Tibial nerve (tissue), 4 donors: ENCODE results near the gene SFMBT2. TPM values are rescaled to one million over a fixed set of nuclear protein-coding genes. Genes with fewer than 3 reads are reported as not detected.

Source experiments
- DNase-seq, 2 donors: peaks; one replicate each; pipeline ENCODE4 v3.0.0-alpha.2; 2019; ENCODE audit warnings: low spot score in 2 of 2
- H3K27ac ChIP-seq, 4 donors: fragments of 200-600 bp; sonication (generic) in 3 of 4; one replicate each; pipeline ENCODE4 v1.5.1; 2017 to 2019; ENCODE audit warnings: mild to moderate bottlenecking in 1 of 4
- H3K27me3 ChIP-seq, 2 donors: fragments of 200-600 bp; sonication (generic) in 1 of 2; one replicate each; pipeline versions ENCODE4 v1.5.1 to v1.6.0; 2017 to 2019
- H3K36me3 ChIP-seq, 3 donors: fragments of 200-600 bp; sonication (generic); one replicate each; pipeline ENCODE4 v1.5.1; 2018 to 2019
- H3K4me1 ChIP-seq, 4 donors: fragments of 200-600 bp; sonication (generic) in 3 of 4; one replicate each; pipeline ENCODE4 v1.5.1; 2017 to 2019
- H3K4me3 ChIP-seq, 4 donors: fragments of 200-600 bp; sonication (generic) in 3 of 4; one replicate each; pipeline ENCODE4 v1.5.1; 2017 to 2019; ENCODE audit warnings: mild to moderate bottlenecking in 1 of 4, moderate library complexity in 1 of 4
- H3K9me3 ChIP-seq, 4 donors: fragments of 200-600 bp; sonication (generic) in 3 of 4; one replicate each; pipeline ENCODE4 v1.5.1; 2017 to 2019
- EP300 ChIP-seq, 2 donors: sonication (generic); formaldehyde crosslinking; IDR thresholded peaks; one replicate each; pipeline ENCODE4 v1.6.1; 2017; ENCODE audit warnings: antibody characterized with exemption in 2 of 2, mild to moderate bottlenecking in 1 of 2
- POLR2A ChIP-seq, 2 donors: fragments of 450-650 bp; IDR thresholded peaks; one replicate each; pipeline ENCODE4 v1.6.1; 2017; ENCODE audit warnings: antibody characterized with exemption in 2 of 2, mild to moderate bottlenecking in 2 of 2, moderate library complexity in 2 of 2
- WGBS, 2 donors: methylation state at CpG; one replicate each; pipeline ENCODE4 v1.1.5; 2018; 5-methylcytosine and 5-hydroxymethylcytosine counted together
- total RNA-seq, 4 donors: library from RNA; depleted of rRNA; stranded (reverse); fragments of >200 nt; gene quantifications; one replicate each; pipeline ENCODE4 v1.1.0, GENCODE V29; 2016
- TF ChIP-seq, protein P1 (sequence below), 5 experiments: fragments of 200-600 bp in 3 of 5; fragments of 450-650 bp in 2 of 5; sonication (generic) in 3 of 5; IDR thresholded peaks; one replicate each; pipeline ENCODE4 v1.5.1; 2016 to 2019; ENCODE audit warnings: antibody characterized with exemption in 5 of 5, mild to moderate bottlenecking in 3 of 5, moderate library complexity in 2 of 5

SFMBT2 gene
- total RNA-seq, 4 donors from 2014 or later, result 10.2 to 24.0 (median 15.4) TPM

GRCh38 chr10:7435674-7436073 is 24.8 kb upstream of the SFMBT2 start:
- no peak for TF ChIP-seq POLR2A (IDR thresholded peaks at IDR 0.05)
- TF ChIP-seq, protein P1, sequence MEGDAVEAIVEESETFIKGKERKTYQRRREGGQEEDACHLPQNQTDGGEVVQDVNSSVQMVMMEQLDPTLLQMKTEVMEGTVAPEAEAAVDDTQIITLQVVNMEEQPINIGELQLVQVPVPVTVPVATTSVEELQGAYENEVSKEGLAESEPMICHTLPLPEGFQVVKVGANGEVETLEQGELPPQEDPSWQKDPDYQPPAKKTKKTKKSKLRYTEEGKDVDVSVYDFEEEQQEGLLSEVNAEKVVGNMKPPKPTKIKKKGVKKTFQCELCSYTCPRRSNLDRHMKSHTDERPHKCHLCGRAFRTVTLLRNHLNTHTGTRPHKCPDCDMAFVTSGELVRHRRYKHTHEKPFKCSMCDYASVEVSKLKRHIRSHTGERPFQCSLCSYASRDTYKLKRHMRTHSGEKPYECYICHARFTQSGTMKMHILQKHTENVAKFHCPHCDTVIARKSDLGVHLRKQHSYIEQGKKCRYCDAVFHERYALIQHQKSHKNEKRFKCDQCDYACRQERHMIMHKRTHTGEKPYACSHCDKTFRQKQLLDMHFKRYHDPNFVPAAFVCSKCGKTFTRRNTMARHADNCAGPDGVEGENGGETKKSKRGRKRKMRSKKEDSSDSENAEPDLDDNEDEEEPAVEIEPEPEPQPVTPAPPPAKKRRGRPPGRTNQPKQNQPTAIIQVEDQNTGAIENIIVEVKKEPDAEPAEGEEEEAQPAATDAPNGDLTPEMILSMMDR (IDR thresholded peaks at IDR 0.05), result no peak
- TF ChIP-seq EP300 (IDR thresholded peaks at IDR 0.05), result no peak
- Histone ChIP-seq H3K4me1 (peaks cover 0 to 18% (median 0%) of the 10 kb centered on the region in 4 donors), H3K27ac (no peak overlapping the region), H3K27me3 (peaks cover 0 to 33% of the 10 kb centered on the region in 2 donors), H3K36me3 (no peaks in the 10 kb centered on the region), H3K4me3 (no peak overlapping the region), H3K9me3 (no peaks in the 10 kb centered on the region)
- no peak for DNase-seq
- WGBS, 2 donors, result 55 to 63% methylated on average over 2 of the region's 2 CpGs

DNA sequence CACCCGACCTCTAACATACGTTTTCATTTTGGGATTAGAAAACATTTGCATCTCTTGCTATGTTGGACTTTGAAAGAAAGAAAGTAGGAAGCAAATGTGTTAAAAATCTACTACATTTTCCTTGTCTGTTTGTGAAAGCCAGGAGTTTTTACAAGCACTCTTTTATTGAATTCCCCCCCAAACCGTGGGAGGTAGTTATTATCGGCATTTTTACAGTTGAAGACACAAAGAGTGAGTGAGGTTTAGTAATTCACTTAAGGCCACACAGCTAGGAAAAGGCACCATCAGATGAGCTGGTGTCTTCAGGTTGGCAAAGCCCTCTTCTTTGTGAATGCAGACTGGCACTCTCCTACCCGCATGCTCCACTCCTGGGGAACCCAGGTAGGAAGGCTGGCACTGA is 23.5 kb upstream of the SFMBT2 start:
- WGBS, 2 donors, result 74 to 80% methylated on average over 5 of the region's 5 CpGs

GRCh38 chr10:7433861-7434260 is 23.0 kb upstream of the SFMBT2 start:
- no peak for DNase-seq
- TF ChIP-seq, protein P1 (IDR thresholded peaks at IDR 0.05), result no peak
- peaks cover 0 to 20% of the 10 kb centered on the region in 2 donors for H3K27me3 ChIP-seq
- no peaks in the 10 kb centered on the region for H3K36me3 ChIP-seq
- H3K9me3 ChIP-seq, result no peaks in the 10 kb centered on the region
- no peak overlapping the region for H3K4me3 ChIP-seq
- H3K27ac ChIP-seq, result no peak overlapping the region
- H3K4me1 ChIP-seq, result peaks cover 0 to 10% (median 0%) of the 10 kb centered on the region in 4 donors
- 61 to 73% methylated on average over 8 of the region's 8 CpGs for WGBS, 2 donors

More for the DNA sequence above, 23.5 kb upstream of the SFMBT2 start:
- no peak for DNase-seq
- peaks cover 0 to 15% (median 0%) of the 10 kb centered on the region in 4 donors for H3K4me1 ChIP-seq
- no peak overlapping the region for H3K4me3 ChIP-seq
- H3K27me3 ChIP-seq, result peaks cover 0 to 20% of the 10 kb centered on the region in 2 donors
- no peak overlapping the region for H3K27ac ChIP-seq
- no peaks in the 10 kb centered on the region for H3K9me3 ChIP-seq
- H3K36me3 ChIP-seq, result no peaks in the 10 kb centered on the region
- TF ChIP-seq POLR2A (IDR thresholded peaks at IDR 0.05) (no peak), EP300 (IDR thresholded peaks at IDR 0.05) (no peak)
- TF ChIP-seq, protein P1 (IDR thresholded peaks at IDR 0.05), result no peak

DNA sequence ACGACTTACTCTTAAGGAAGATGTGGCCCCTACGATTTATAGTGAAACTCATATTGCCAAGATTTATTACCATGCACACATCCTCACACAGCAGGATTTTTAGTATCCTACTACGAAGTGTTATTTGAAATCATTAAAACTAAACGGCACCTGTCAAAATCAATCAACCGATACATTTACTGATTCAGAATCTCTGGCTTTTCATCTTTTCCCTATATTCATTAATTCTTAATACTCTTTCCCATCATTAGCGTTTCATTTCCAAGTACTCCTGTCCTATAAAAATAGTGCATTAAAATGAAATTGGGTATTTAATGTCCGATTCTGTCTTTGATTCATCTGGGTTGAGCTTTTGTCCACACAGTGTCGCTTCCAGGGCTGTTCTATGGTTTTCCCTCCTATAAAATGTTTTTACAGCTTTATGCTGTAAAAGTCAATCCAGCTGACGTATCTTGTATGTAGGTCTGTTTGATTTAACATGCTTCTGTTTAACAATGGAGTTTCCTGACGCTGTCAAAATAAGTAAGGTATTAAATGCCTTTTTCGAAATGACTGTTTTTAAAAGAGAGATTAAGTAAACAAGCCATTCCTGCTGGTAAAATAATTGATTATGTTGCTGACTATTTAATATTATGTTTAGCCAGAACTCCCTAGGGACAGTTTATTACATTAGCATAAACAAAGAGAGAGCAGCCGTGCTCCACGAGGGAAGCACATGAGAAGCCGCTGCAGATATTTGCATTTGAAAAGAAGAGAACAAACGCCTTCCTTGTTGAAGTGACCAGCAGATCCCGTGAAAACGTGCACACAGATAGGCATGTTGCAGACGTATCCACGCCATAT is 22.3 kb upstream of the SFMBT2 start:
- Histone ChIP-seq H3K9me3 (no peaks in the 10 kb centered on the region), H3K4me3 (no peak overlapping the region), H3K27me3 (peaks cover 0 to 20% of the 10 kb centered on the region in 2 donors), H3K4me1 (peaks cover 0 to 4% (median 0%) of the 10 kb centered on the region in 4 donors), H3K27ac (no peak overlapping the region), H3K36me3 (no peaks in the 10 kb centered on the region)
- 24 to 25% methylated on average over 19 of the region's 19 CpGs for WGBS, 2 donors
- no peak for TF ChIP-seq POLR2A (IDR thresholded peaks at IDR 0.05)
- TF ChIP-seq, protein P1 (IDR thresholded peaks at IDR 0.05), result no peak
- TF ChIP-seq EP300 (IDR thresholded peaks at IDR 0.05), result no peak
- DNase-seq, result no peak

DNA sequence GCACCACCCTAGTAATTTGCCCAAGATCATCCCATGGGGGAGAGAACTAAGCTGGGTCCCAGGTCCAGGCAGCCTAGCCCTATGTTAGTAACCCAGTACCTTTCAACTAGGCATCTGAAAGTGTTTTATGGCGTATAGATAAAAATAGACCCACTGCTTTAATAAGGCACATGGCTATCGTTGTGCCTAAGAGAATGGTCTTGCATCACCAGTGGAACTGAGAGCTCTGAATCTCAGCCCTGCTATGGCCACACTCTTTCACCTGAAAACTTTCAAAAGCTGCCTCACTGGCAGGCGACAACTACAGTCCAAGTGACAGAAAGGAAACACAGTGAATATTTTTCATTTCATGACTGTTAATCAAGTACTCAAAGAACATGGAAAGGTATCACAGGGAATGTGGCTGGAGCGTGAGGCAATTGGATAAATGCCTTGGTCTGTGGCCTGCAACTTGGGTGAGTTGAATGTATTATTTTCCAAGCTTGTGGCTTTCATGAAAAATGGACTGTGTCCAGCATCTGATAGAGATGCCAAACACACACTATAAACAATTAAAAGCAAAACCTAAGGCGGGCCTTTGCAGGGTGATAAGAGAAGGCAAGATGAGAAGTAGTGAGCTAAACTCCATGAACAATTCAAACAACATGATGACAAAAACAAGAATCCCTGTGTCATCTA is 18.0 kb upstream of the SFMBT2 start:
- Histone ChIP-seq H3K9me3 (no peaks in the 10 kb centered on the region), H3K27ac (no peak overlapping the region), H3K36me3 (no peaks in the 10 kb centered on the region), H3K4me3 (no peak overlapping the region), H3K4me1 (peaks cover 0 to 4% (median 0%) of the 10 kb centered on the region in 4 donors), H3K27me3 (peaks cover 0 to 11% of the 10 kb centered on the region in 2 donors)
- DNase-seq, result no peak
- no peak for TF ChIP-seq POLR2A (IDR thresholded peaks at IDR 0.05)
- TF ChIP-seq EP300 (IDR thresholded peaks at IDR 0.05), result no peak
- TF ChIP-seq, protein P1 (IDR thresholded peaks at IDR 0.05), result no peak
- WGBS, 2 donors, result 75 to 76% methylated on average over 5 of the region's 5 CpGs
